ENCODE data around the gene GTF3C1.
A peak's percentile ranks its signal among the peaks of the same experiment; 100 is the strongest.
"Not testable (repeated sequence)": the region's sequence is repeated elsewhere in the genome, so short reads cannot be mapped to it uniquely, and the experiment has no call there.

GTF3C1 gene

DNA sequence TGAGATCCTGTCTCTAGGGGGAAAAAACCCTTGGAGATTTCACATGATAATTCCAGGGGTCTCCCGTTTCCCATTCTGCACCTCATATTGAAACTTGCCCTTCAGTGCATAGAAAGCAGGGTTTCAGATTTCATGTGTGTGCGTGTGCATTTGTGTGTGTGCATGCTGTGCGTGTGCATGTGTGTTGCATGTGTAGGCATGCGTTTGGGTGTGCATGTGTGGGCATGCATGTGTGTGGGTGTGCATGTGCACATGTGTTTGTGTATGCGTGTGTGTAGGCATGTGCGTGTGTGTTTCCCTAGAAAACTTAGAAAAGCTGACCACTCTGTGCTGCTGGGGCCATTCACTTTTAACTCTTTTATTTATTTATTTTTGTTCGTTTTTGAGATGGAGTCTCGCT, 107.7 kb downstream of the GTF3C1 start:
- DNase-seq (no peak), ATAC-seq (no peak)
- peaks cover 3 to 5% of the 10 kb centered on the region in 2 donors for H3K9me3 Mint-ChIP-seq
- no peak overlapping the region for H3K27ac Mint-ChIP-seq
- H3K27me3 Mint-ChIP-seq: no peaks in the 10 kb centered on the region
- no peak overlapping the region for H3K4me3 Mint-ChIP-seq
- peaks cover 48% of the 10 kb centered on the region for H3K4me1 Mint-ChIP-seq

- Mint-ChIP-seq H3K4me1 (peaks cover 43% of the 10 kb centered on the region), H3K27me3 (no peaks in the 10 kb centered on the region), H3K4me3 (no peak overlapping the region), H3K9me3 (peaks cover 3 to 5% of the 10 kb centered on the region in 2 donors), H3K27ac (peak overlapping the region; percentile 31 to 74)
- ATAC-seq (no peak), DNase-seq (no peak)
Observed at GRCh38 chr16:27441276-27441675, 108.4 kb downstream of the GTF3C1 start.

DNA sequence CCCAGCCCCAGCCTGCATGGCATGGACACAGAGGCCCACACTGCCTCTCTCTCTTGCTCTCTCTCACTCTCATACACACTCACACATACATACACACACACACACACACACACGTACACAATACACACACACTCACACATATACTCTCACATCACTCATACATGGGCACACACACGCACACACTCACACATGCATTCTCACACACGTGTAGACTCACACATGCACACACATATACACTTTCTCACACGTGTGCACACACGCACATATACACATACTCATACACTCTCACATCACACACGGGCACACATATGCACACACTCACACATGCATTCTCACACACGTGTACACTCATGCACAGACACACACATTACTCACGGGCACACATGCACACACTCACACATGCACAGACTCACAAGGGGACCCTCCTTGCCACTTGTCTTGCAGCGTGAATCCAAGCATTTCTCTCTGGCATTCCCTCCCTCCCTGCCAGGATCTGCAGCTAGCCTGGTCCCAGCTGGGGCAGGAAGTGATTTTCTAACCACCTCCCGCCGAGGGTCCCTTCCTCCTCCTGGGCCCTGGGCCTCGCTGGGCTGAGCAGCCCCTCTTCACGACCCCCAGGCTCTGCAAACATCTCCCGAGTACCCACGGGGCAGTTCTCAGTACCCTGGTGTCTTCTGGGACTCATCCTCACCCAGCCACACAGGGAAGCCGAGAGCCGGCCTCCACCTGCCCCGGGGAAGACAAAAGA, 110.3 kb downstream of the GTF3C1 start:
- H3K4me1 Mint-ChIP-seq: peaks cover 31% of the 10 kb centered on the region
- ATAC-seq (no peak), DNase-seq (no peak)
- H3K9me3 Mint-ChIP-seq: peaks cover 3 to 5% of the 10 kb centered on the region in 2 donors
- no peak overlapping the region for H3K27ac Mint-ChIP-seq
- H3K27me3 Mint-ChIP-seq: no peaks in the 10 kb centered on the region
- no peak overlapping the region for H3K4me3 Mint-ChIP-seq

- Mint-ChIP-seq H3K4me3 (no peak overlapping the region), H3K27me3 (no peaks in the 10 kb centered on the region), H3K9me3 (peaks cover 0 to 3% of the 10 kb centered on the region in 2 donors), H3K4me1 (peaks cover 23% of the 10 kb centered on the region), H3K27ac (peak overlapping the region; percentile 77 to 90)
- DNase-seq: no peak
- no peak for ATAC-seq
Observed at GRCh38 chr16:27437946-27438345, 111.8 kb downstream of the GTF3C1 start.

DNA sequence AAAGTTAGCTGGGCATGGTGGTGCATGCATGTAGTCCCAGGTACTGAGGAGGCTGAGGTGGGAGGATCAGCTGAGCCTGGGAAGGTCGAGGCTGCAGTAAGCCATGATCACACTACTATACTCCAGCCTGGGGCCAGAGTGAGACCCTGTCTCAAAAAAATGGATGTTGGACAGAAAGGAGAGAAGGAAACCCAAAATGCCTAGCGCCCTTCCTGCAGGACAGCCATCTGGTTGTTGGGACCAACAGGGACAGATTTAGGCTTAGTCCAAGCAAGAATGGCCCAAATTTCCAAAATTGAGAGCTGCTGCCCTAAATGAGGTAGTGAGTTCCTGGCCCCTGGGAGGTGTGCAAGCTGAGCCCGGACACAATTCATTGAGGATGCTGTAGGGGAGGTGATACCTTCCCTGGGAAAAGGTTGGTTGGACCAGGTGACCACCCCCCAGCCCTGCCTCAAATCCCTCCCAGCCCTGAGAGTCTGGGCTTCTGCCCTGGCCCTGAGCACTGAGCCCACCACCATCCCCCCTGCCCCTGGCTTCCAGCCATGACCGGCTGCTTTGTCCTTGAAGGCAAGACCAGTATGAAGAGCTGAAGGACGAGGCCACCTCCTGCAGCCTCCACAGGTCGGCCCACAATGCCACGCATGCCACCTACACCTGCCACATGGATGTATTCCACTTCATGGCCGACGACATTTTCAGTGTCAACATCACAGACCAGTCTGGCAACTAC, 112.6 kb downstream of the GTF3C1 start:
- H3K27ac Mint-ChIP-seq: peak overlapping the region in 1 of 2 donors; percentile 98
- peak in 1 of 2 donors; percentile 8 for DNase-seq

DNA sequence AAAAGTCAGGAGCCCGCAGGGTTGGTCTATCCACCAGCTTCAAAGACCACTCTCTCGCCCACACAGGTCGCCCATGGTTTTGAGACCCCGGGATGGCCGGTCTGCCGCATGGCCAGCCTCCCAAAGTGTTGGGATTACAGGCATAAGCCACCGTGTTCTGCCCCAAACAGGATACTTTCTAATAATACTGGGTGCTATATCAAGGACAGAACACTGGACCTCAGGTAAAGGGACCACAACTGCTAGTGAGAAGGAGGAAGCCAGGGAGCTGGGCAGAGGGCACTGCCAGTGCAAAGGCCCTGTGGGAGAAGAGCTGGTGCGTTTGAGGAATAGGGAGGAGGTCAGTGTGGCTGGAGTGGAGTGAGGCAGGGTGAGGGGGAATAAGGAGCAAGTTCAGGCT, 113.6 kb downstream of the GTF3C1 start:
- Mint-ChIP-seq H3K9me3 (peaks cover 0 to 3% of the 10 kb centered on the region in 2 donors), H3K27me3 (no peaks in the 10 kb centered on the region), H3K4me1 (peaks cover 33% of the 10 kb centered on the region), H3K27ac (peak overlapping the region in 1 of 2 donors; percentile 98), H3K4me3 (no peak overlapping the region)
- no peak for ATAC-seq
- DNase-seq: peak in 1 of 2 donors; percentile 6

More for the DNA sequence above, 112.6 kb downstream of the GTF3C1 start:
- no peak overlapping the region for H3K4me3 Mint-ChIP-seq
- H3K4me1 Mint-ChIP-seq: peaks cover 26% of the 10 kb centered on the region
- no peak for ATAC-seq
- peaks cover 0 to 3% of the 10 kb centered on the region in 2 donors for H3K9me3 Mint-ChIP-seq
- no peaks in the 10 kb centered on the region for H3K27me3 Mint-ChIP-seq

GRCh38 chr16:27435146-27435545, 114.6 kb downstream of the GTF3C1 start:
- H3K27ac Mint-ChIP-seq, H3K27me3 Mint-ChIP-seq, H3K4me3 Mint-ChIP-seq, H3K9me3 Mint-ChIP-seq, ATAC-seq: not testable (repeated sequence)
- peak in 1 of 2 donors; percentile 2 for DNase-seq
- H3K4me1 Mint-ChIP-seq: peaks cover 42% of the 10 kb centered on the region

- DNase-seq (peak; percentile 1 to 5), ATAC-seq (no peak)
- Mint-ChIP-seq H3K27me3 (no peaks in the 10 kb centered on the region), H3K4me1 (peaks cover 48% of the 10 kb centered on the region), H3K27ac (peak overlapping the region in 1 of 2 donors; percentile 42), H3K9me3 (peaks cover 0 to 3% of the 10 kb centered on the region in 2 donors), H3K4me3 (peak overlapping the region in 1 of 2 donors; percentile 42)
Observed at GRCh38 chr16:27434141-27435051, 115.3 kb downstream of the GTF3C1 start.

DNA sequence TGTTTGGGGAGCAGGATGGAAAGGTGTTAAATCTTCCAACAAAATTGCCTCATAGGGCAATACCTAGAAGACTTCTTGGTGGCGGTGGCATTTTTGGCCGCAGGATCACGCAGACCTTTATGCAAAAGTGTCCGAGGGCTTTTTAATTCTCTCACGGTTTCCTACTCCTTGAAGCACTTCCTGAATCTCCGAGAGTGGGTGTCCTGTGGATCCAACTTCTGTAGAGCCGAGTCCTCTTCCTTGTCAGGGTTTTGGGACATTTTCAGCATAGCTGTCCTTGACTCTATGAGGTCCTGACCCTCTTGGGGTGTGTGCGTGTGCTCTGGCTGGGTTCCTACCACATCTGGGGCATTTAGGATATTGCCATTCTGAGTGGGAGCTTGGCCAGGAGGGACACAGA, 116.1 kb downstream of the GTF3C1 start:
- no peak for DNase-seq
- H3K4me3 Mint-ChIP-seq: no peak overlapping the region
- H3K4me1 Mint-ChIP-seq: peaks cover 50% of the 10 kb centered on the region
- H3K27ac Mint-ChIP-seq: peak overlapping the region in 1 of 2 donors; percentile 27
- no peaks in the 10 kb centered on the region for H3K27me3 Mint-ChIP-seq
- H3K9me3 Mint-ChIP-seq: no peaks in the 10 kb centered on the region
- no peak for ATAC-seq

DNA sequence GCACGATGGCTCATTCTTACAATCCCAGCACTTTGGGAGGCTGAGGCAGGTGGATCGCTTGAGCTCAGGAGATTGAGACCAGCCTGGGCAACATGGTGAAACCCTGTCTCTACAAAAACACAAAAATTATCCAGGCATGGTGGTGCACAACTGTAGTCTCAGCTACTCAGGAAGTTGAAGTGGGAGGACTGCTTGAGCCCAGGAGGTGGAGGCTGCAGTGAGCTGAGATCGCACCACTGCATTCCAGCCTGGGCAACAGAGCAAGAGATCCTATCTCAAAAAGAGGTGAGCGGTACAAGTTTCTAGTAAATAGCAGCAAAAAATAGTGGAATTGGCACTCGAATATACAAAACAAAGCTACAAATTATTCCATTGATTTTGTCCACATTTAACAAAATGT, 116.5 kb downstream of the GTF3C1 start:
- H3K27ac Mint-ChIP-seq, H3K9me3 Mint-ChIP-seq, H3K4me3 Mint-ChIP-seq, ATAC-seq, H3K27me3 Mint-ChIP-seq, DNase-seq: not testable (repeated sequence)
- H3K4me1 Mint-ChIP-seq: peaks cover 54% of the 10 kb centered on the region

- ATAC-seq (no peak), DNase-seq (no peak)
- H3K4me1 Mint-ChIP-seq: peaks cover 60% of the 10 kb centered on the region
- no peaks in the 10 kb centered on the region for H3K9me3 Mint-ChIP-seq
- peak overlapping the region; percentile 48 to 81 for H3K27ac Mint-ChIP-seq
- H3K4me3 Mint-ChIP-seq: no peak overlapping the region
- H3K27me3 Mint-ChIP-seq: no peaks in the 10 kb centered on the region
Observed at GRCh38 chr16:27432558-27432957, 117.2 kb downstream of the GTF3C1 start.

DNA sequence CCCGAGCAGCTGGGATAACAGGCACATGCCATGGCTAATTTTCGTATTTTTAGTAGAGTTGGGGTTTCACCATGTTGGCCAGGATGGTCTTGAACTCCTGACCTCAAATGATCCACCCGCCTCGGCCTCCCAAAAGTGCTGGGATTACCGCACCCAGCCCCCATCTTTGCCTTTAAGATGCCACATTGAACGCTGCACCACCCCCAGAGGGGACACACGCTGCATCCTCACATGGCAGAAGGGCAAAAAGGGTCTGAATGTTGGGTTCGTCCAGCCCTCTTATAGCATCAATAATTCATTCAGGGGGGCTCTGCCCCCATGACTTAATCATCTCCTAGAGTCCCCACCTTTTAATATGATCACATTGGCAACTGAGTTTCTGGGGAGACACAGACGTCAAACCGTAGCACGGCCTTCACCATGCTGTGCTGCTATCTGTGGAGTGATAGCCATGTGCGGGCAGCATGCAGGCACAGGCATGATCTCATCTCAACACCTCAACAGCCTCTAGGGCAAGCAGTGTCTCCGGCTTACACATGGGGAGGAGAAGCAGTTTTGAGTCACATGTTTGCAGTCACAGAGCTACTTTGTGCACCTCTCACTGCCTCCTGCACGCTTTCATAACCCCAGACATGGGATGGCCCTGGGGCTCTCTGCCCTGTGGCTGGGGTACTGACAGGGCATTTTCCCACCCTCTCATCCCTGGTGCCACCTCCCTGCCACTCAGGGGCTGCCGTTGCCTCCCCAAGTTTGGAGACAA, 117.8 kb downstream of the GTF3C1 start:
- H3K4me1 Mint-ChIP-seq: peaks cover 66% of the 10 kb centered on the region

DNA sequence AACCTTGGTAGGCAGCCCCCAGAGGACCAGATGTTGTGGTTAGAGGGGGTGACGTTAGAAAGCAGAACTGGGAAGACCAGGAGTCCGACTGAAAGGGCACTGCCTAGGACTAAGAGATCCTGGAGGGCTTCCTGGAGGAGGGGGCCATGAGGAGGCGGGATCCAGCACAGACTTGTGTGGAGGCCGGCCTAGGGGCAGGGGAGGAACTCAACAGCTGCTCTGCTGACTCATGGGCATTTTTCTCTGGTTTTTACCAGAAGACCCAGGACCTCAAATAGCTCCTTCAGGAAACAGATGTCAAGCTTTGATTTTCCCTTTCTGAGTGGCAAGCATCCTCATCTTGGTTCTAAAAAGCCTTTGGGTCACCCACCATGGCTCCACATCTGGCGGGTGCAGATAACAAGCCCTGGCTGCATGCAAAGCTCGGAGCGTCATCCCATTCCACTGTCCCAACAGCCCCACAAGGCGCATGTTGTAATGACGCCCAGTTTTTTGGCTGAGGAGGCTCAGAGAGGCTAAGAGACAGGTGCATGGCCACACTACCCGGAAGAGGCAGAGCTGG, 118.7 kb downstream of the GTF3C1 start:
- H3K4me3 Mint-ChIP-seq: no peak overlapping the region
- no peak for ATAC-seq
- peak in 1 of 2 donors; percentile 0 for DNase-seq
- peaks cover 72% of the 10 kb centered on the region for H3K4me1 Mint-ChIP-seq
- no peaks in the 10 kb centered on the region for H3K27me3 Mint-ChIP-seq
- H3K9me3 Mint-ChIP-seq: no peaks in the 10 kb centered on the region
- H3K27ac Mint-ChIP-seq: no peak overlapping the region

More for the DNA sequence above, 117.8 kb downstream of the GTF3C1 start:
- Mint-ChIP-seq H3K4me3 (no peak overlapping the region), H3K27ac (peak overlapping the region; percentile 59 to 81), H3K9me3 (no peaks in the 10 kb centered on the region), H3K27me3 (no peaks in the 10 kb centered on the region)
- DNase-seq (peak in 1 of 2 donors; percentile 1), ATAC-seq (peak; percentile 19)

DNA sequence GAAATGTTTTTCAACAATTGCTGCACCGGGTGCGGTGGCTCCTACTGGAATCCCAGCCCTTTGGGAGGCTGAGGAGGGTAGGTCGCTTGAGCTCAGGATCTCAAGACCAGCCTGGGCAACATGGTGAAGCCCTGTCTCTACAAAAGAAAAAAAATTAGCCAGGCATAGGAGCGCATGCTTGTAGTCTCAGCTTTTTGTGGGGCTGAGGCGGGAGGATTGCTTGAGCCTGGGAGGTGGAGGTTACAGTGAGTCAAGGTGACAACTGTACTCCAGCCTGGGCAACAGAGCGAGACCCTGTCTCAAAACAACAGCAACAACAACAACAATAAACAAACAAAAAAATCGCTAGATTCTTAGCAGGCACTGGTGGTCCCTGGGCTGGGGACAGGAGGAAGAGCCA, 119.2 kb downstream of the GTF3C1 start:
- H3K4me1 Mint-ChIP-seq: peaks cover 73% of the 10 kb centered on the region
- H3K9me3 Mint-ChIP-seq: no peaks in the 10 kb centered on the region
- peak overlapping the region in 1 of 2 donors; percentile 9 for H3K4me3 Mint-ChIP-seq
- no peak for DNase-seq
- H3K27ac Mint-ChIP-seq: peak overlapping the region in 1 of 2 donors; percentile 52
- ATAC-seq: no peak
- no peaks in the 10 kb centered on the region for H3K27me3 Mint-ChIP-seq
